Left ventricle myocardium superior (tissue), 1 donor: ENCODE measurements around the gene CDC14A. TPM values are rescaled to one million over a fixed set of nuclear protein-coding genes. Genes with fewer than 3 reads are reported as not detected.
A peak's percentile ranks its signal among the peaks of the same experiment; 100 is the strongest.

Source experiments
- ATAC-seq: fragments of 200-7000 bp; cut with Tn5 transposase; one replicate; pipeline ENCODE4 v1.9.1; 2020; ENCODE audit warnings: mild to moderate bottlenecking, moderate library complexity
- DNase-seq: peaks from one replicate; pipeline ENCODE4 v3.0.0-alpha.2; 2020
- intact Hi-C: fragments of 100-400 bp; cut with micrococcal nuclease; formaldehyde crosslinking; loops from one replicate; pipeline ENCODE4 v1.11.0; 2022
- total RNA-seq: library from RNA; stranded (reverse); fragmentation: NEBNext Ultra II Directional; extraction: Animal tissue kit (Norgen Biotek cat#: 25700); gene quantifications from one replicate; pipeline ENCODE4 v1.2.1, GENCODE V29; 2021
- donor health status: DM: no; HTN: yes; CAD: no; lungs with severe emphysema.

The CDC14A gene
- total RNA-seq, 1 donor from 2014 or later, result 2.6 TPM

DNA sequence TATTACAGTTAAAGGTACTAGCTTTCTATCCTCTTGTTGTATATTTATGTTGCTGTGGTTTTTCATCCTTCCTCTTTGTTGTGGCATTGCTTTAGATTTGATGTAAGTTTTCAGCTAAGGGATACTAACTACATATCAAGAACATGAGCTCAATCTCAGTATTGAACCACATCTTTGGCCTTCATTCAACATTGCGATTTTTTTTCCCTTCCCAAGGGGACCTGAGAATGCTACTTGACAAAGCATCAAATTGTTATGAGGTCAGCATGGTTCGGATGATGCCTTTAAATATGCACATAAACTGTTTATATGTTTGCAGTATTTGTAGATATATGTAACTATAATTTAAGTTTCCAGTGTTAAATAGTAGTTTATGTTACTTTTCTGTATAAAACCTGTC is 153.9 kb downstream of the CDC14A start:
- no peak for ATAC-seq
- intact Hi-C loops, result no loop called here

DNA sequence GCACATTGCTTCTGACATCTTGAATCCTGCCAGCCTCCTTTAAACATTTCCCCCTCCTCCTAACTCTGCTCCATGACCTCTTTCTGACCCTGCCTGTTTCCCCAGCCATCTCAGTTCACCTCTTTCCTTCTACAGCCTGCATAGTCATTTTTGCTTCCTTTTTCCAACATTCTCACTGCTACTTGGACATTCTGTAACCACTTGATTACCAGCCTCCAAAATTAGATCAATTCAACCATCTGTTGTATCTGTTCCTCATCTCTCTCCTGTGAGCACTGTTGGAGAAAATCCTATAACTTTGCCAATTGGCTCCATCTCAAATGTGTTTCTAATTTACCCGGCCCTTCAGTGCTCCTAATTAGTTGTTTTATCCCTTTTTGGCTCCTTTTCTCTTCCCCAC is 158.1 kb downstream of the CDC14A start:
- intact Hi-C loops, result no loop called here
- DNase-seq (no peak), ATAC-seq (peak; percentile 47)

More for the DNA sequence above, 153.9 kb downstream of the CDC14A start:
- DNase-seq, result no peak

DNA sequence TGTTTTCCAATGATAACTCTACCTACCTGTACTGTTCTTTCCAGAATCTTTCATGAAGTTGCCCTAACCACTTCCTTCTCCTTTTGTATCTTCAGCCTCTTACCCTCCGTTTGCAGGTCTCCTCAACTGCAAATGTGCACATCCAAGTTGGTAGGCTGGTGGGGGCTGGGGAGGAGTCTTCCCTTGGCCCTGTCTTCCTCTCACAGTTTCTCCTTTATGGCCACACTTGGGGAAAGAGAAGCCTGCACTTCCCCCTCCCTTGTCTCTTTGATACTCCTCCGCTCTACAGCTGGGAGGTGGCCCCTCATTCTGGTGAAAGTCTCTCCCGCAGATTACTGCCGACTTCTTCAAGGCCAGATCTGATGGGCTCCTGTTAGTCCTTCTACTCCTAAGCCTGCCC is 158.8 kb downstream of the CDC14A start:
- intact Hi-C loops, result no loop called here
- DNase-seq (no peak), ATAC-seq (no peak)

DNA sequence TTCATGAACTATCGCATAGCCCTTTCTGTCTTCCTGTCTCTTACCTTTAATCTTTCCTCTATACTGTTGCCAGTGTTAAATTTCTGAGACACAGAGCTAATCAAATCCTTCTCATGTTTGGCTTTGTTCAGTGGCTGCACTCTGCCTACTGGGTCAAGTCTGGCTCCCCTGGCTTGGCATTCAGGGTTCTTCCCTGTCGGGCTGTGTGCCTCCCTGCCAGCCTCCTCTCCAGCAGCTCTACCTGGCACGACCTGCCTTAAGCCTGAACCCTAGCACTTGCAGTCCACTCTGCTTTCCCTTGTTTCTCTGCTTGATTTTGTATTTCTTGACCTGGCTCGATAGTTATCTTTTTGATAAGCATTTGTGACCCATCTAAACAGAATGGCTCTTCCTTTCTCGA is 159.5 kb downstream of the CDC14A start:
- ATAC-seq (no peak), DNase-seq (no peak)
- intact Hi-C loops, result no loop called here

GRCh38 chr1:100512803-100513352 is 160.6 kb downstream of the CDC14A start:
- intact Hi-C loops, result no loop called here
- DNase-seq, result no peak
- ATAC-seq, result no peak

DNA sequence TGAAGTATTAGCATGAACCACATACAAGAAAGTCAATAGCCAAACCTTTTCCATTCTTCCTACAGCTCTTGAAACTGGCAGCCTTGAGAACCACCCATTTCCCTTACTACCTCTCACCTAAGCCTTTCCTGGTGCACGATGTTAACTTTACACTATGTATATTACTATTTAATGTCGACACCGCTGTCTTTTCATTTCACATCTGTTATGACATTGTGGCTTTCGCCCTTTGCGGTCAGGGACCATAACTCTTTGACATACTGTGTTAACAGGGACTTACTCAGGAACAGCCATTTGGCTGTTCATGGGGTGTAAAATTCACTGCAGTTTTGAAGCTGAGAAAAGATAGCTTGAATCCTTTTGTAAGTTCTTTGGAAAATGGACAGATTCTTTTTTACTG is 164.6 kb downstream of the CDC14A start:
- ATAC-seq (no peak), DNase-seq (no peak)
- intact Hi-C loops, result no loop called here

DNA sequence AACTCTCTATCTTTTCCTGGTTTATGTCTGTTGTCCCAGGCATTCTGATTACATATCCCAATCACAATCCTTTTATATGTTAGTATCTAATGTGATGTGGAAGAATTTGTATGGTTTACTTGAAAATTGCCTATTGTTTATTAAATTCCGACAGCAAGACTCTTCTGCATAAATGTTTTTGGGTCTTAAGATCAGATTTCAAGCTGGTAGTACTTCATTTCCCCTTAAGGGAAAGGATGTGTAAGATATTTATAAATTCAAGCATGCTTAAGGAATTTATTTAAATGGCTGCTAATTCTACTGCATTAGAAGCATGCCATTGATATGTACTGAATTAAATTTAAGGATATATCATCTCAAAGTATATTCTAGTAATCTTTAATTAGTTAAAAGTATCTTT is 165.2 kb downstream of the CDC14A start:
- intact Hi-C loops, result no loop called here
- DNase-seq, result no peak
- ATAC-seq, result no peak

GRCh38 chr1:100518023-100518422 is 165.7 kb downstream of the CDC14A start:
- ATAC-seq (no peak), DNase-seq (no peak)
- intact Hi-C loops, result no loop called here

DNA sequence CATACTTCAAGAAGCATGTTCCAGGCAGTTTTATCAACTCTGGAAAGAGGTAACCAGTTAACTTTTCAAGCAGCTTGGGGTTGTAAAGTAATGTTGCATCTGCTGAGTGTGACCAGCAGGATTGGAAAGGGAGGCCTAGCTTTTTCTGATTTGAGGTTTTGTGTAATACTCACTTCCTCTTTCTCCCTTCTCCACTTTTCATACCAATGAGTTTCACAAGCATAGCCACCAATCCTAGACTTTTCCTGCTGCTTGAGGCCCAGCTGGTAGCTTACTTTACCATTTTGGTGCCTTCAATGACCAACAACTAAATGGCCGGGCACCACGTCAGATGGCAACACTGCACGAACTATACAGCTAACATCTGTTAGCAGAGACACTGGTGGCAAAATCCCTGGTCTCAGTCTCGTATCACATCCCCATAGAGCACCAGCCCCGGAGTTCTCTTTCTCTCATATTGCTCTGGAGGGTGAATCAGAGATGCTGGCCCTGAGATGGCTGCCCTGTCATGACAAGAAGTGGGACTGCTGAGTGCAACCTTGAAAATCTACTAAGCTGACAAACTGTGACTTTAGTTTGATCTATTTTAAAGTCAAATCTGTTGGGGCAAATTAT is 170.8 kb downstream of the CDC14A start:
- ATAC-seq, result no peak
- intact Hi-C loops, result no loop called here
- DNase-seq, result no peak

GRCh38 chr1:100524355-100524754 is 172.0 kb downstream of the CDC14A start:
- intact Hi-C loops, result no loop called here
- DNase-seq (no peak), ATAC-seq (peak; percentile 83)

GRCh38 chr1:100526894-100527293 is 174.6 kb downstream of the CDC14A start:
- intact Hi-C loops, result no loop called here
- ATAC-seq (no peak), DNase-seq (no peak)

- peak; percentile 5 for ATAC-seq
- no peak for DNase-seq
- intact Hi-C loops, result no loop called here
These were observed 176.6 kb downstream of the CDC14A start for GRCh38 chr1:100528871-100529270.

DNA sequence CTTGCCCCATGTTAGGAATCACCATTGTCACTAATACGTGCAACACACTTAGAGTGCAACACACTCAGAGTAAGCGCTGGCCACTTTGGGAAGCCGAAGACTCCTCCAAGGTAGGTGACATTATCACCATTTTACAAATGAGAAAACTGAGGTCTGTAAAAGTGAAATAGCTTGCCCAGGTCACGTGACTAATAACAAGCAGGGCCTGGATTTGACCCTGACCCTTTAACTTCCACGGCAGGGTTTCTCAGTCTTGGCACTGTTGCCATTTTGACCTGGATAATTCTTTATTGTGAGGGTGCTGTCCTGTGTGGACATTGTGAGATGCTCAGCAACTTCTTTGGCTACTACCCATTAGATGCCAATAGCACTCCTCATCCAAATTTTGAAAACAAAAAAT is 177.8 kb downstream of the CDC14A start:
- DNase-seq (no peak), ATAC-seq (no peak)
- intact Hi-C loops, result no loop called here

DNA sequence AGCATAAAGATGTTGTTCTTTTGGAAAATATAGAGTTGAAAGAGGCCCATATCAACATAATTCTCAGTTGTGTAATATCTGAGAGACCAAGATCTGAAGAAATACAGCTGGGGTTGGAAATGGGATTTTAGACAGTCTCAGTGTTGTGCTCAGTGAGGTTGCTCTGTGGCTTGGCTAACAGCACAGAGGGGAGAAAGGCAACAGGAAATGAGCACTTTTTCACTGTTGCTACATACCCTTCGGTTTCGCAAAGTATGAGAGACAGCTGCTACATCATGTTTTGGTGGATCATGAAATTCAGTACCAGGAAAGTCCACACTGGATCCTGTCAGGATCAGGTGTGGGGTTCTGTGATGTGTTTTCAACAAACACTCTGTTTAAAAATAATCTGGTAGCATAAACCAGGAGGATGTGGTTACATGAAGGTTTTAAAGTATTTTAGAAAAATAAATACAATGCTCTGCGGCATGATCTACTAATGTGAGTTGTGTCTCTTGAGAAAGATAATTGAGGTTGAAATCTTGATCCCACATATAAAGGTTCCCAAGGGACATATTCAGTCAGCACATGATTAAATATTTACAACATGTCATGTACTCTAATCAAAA is 178.7 kb downstream of the CDC14A start:
- DNase-seq (no peak), ATAC-seq (peak; percentile 96)
- intact Hi-C loops, result no loop called here

GRCh38 chr1:100532645-100533044 is 180.3 kb downstream of the CDC14A start:
- peak; percentile 57 for ATAC-seq
- intact Hi-C loops, result no loop called here
- DNase-seq, result no peak

- DNase-seq, result no peak
- ATAC-seq, result no peak
- intact Hi-C loops, result no loop called here
These were observed 183.0 kb downstream of the CDC14A start for GRCh38 chr1:100535264-100535663.

GRCh38 chr1:100536031-100536430 is 183.7 kb downstream of the CDC14A start:
- ATAC-seq, result no peak
- intact Hi-C loops, result no loop called here
- DNase-seq, result no peak

DNA sequence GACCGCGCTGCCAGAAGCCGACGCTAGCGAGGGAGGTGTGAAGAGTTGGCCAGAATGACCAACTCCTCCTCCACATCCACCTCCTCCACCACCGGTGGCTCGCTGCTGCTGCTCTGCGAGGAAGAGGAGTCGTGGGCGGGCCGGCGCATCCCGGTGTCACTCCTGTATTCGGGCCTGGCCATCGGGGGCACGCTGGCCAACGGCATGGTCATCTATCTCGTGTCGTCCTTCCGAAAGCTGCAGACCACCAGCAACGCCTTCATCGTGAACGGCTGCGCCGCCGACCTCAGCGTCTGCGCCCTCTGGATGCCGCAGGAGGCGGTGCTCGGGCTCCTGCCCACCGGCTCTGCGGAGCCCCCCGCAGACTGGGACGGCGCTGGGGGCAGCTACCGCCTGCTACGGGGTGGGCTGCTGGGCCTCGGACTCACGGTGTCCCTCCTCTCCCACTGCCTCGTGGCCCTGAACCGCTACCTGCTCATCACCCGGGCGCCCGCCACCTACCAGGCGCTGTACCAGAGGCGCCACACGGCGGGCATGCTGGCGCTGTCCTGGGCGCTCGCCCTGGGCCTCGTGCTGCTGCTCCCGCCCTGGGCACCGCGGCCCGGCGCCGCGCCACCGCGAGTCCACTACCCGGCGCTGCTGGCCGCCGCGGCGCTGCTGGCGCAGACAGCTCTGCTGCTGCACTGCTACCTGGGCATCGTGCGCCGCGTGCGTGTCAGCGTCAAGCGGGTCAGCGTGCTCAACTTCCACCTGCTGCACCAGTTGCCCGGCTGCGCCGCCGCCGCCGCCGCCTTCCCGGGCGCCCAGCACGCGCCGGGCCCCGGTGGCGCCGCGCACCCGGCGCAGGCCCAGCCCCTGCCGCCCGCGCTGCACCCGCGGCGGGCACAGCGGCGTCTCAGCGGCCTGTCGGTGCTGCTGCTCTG is 186.9 kb downstream of the CDC14A start:
- intact Hi-C loops, result no loop called here
- ATAC-seq (peak; percentile 73), DNase-seq (peak; percentile 56)

GRCh38 chr1:100539836-100540536 is 187.7 kb downstream of the CDC14A start:
- ATAC-seq (peak; percentile 71), DNase-seq (peak; percentile 65)
- intact Hi-C loops, result no loop called here
